Loucy (cell line): ENCODE data around the gene AJAP1.

Experiments used
- CTCF ChIP-seq: fragments of 200-600 bp; sonication (generic); conservative IDR thresholded peaks from 2 replicates; pipeline ENCODE4 v1.5.1; 2014; ENCODE audit warnings: mild to moderate bottlenecking, antibody characterized with exemption, low read length
- EZH2phosphoT487 ChIP-seq: fragments of 200-600 bp; IDR thresholded peaks from 2 replicates; pipeline ENCODE4 v1.6.1; 2018; ENCODE audit warnings: antibody characterized with exemption, mild to moderate bottlenecking, moderate library complexity, borderline replicate concordance

- TF ChIP-seq CTCF = no peak
- TF ChIP-seq EZH2phosphoT487 = no peak
These were observed 36.9 kb upstream of the AJAP1 start for GRCh38 chr1:4617506-4617905.
